GM21381 (cell line): ENCODE data around the gene CHST8.
"Not testable (repeated sequence)": the region's sequence is repeated elsewhere in the genome, so short reads cannot be mapped to it uniquely, and the experiment has no call there.

Source experiments
- ATAC-seq: cut with Tn5 transposase; IDR thresholded peaks from one replicate; pipeline ENCODE4 v1.9.1; 2021; ENCODE audit warnings: mild to moderate bottlenecking, moderate library complexity; ENCODE audit not compliant: unreplicated experiment

CHST8 gene

GRCh38 chr19:33621811-33622504, at the start of gene CHST8:
TSS of gene CHST8 (plus strand) at chr19:33621953. CDS start at chr19:33689262, 67,309 bp downstream.
- no peak for ATAC-seq

GRCh38 chr19:33572929-33573328, 48.8 kb upstream of the CHST8 start:
- no peak for ATAC-seq

- ATAC-seq, result no peak
Observed at GRCh38 chr19:33574824-33575223, 46.9 kb upstream of the CHST8 start.

- ATAC-seq, result no peak
Observed at GRCh38 chr19:33578697-33579096, 43.1 kb upstream of the CHST8 start.

- ATAC-seq, result no peak
Observed at GRCh38 chr19:33580026-33580644, 41.6 kb upstream of the CHST8 start.

- no peak for ATAC-seq
Observed at GRCh38 chr19:33580645-33581037, 41.1 kb upstream of the CHST8 start.

GRCh38 chr19:33582914-33583313, 38.8 kb upstream of the CHST8 start:
- no peak for ATAC-seq

- no peak for ATAC-seq
Observed at GRCh38 chr19:33587150-33587549, 34.6 kb upstream of the CHST8 start.

- no peak for ATAC-seq
Observed at GRCh38 chr19:33590224-33590623, 31.5 kb upstream of the CHST8 start.

GRCh38 chr19:33595783-33596182, 26.0 kb upstream of the CHST8 start:
- ATAC-seq, result no peak

GRCh38 chr19:33601583-33601982, 20.2 kb upstream of the CHST8 start:
- no peak for ATAC-seq

GRCh38 chr19:33602576-33603204, 19.1 kb upstream of the CHST8 start:
- ATAC-seq, result no peak

GRCh38 chr19:33603377-33603776, 18.4 kb upstream of the CHST8 start:
- ATAC-seq, result no peak

- ATAC-seq, result no peak
Observed at GRCh38 chr19:33604651-33605050, 17.1 kb upstream of the CHST8 start.

- ATAC-seq, result not testable (repeated sequence)
Observed at GRCh38 chr19:33605803-33606295, 15.9 kb upstream of the CHST8 start.

- no peak for ATAC-seq
Observed at GRCh38 chr19:33606556-33606955, 15.2 kb upstream of the CHST8 start.

- ATAC-seq, result no peak
Observed at GRCh38 chr19:33609353-33609752, 12.4 kb upstream of the CHST8 start.

GRCh38 chr19:33610588-33610987, 11.2 kb upstream of the CHST8 start:
- no peak for ATAC-seq

GRCh38 chr19:33612928-33613619, 8.7 kb upstream of the CHST8 start:
- no peak for ATAC-seq

- ATAC-seq, result no peak
Observed at GRCh38 chr19:33613620-33614000, 8.1 kb upstream of the CHST8 start.

GRCh38 chr19:33616346-33616745, 5.4 kb upstream of the CHST8 start:
- no peak for ATAC-seq
